Thyroid gland (tissue), 4 donors: ENCODE data around the gene OTUD7B. TPM values are rescaled to one million over a fixed set of nuclear protein-coding genes. Genes with fewer than 3 reads are reported as not detected.
A peak's percentile ranks its signal among the peaks of the same experiment; 100 is the strongest.

Experiments
- DNase-seq, 2 donors: peaks; one replicate each; pipeline ENCODE4 v3.0.0-alpha.2; 2019
- H3K27ac ChIP-seq, 3 donors: fragments of 200-600 bp; sonication (generic); 1 replicate in 2 of 3; 2 replicates in 1 of 3; pipeline ENCODE4 v1.5.1; 2016 to 2019; ENCODE audit warnings: mild to moderate bottlenecking in 1 of 3, moderate library complexity in 1 of 3
- H3K27me3 ChIP-seq: fragments of 200-600 bp; sonication (generic); one replicate; pipeline ENCODE4 v1.5.1; 2019
- H3K36me3 ChIP-seq, 2 donors: fragments of 200-600 bp; sonication (generic); one replicate each; pipeline ENCODE4 v1.5.1; 2016 to 2019
- H3K4me1 ChIP-seq, 2 donors: fragments of 200-600 bp; sonication (generic); one replicate each; pipeline ENCODE4 v1.5.1; 2017 to 2019
- H3K4me3 ChIP-seq, 3 donors: fragments of 200-600 bp; sonication (generic); replicated peaks in 1 of 3; 1 replicate in 2 of 3; 2 replicates in 1 of 3; pipeline ENCODE4 v1.5.1; 2016; ENCODE audit warnings: mild to moderate bottlenecking in 1 of 3
- H3K9me3 ChIP-seq: fragments of 200-600 bp; sonication (generic); one replicate; pipeline ENCODE4 v1.5.1; 2017
- CTCF ChIP-seq, 6 experiments: fragments of 200-600 bp in 3 of 6; fragments of 450-650 bp in 3 of 6; sonication (generic) in 3 of 6; IDR thresholded peaks; one replicate each; pipeline ENCODE4 v1.5.1; 2016 to 2019; ENCODE audit warnings: antibody characterized with exemption in 6 of 6, mild to moderate bottlenecking in 2 of 6, inconsistent platforms in 1 of 6, moderate library complexity in 1 of 6
- POLR2A ChIP-seq, 2 donors: fragments of 450-650 bp; IDR thresholded peaks; one replicate each; pipeline ENCODE4 v1.6.1; 2017; ENCODE audit warnings: antibody characterized with exemption in 2 of 2, mild to moderate bottlenecking in 2 of 2, moderate library complexity in 1 of 2
- WGBS, 2 donors: methylation state at CpG; one replicate each; pipeline ENCODE4 v1.1.5; 2017; 5-methylcytosine and 5-hydroxymethylcytosine counted together
- intact Hi-C: fragments of 100-400 bp; cut with DNase I; formaldehyde crosslinking; loops from one replicate; pipeline ENCODE4 v1.15.1; 2023
- total RNA-seq, 4 donors: library from RNA; depleted of rRNA; stranded (reverse); fragments of >200 nt; gene quantifications; one replicate each; pipeline ENCODE4 v1.2.3, GENCODE V29; 2016

OTUD7B gene
- total RNA-seq, 4 donors from 2014 or later, result 15.9 to 39.2 (median 23.2) TPM

GRCh38 chr1:149997585-149998262, 12.8 kb downstream of the OTUD7B start:
- H3K9me3 ChIP-seq, result no peaks in the 10 kb centered on the region
- intact Hi-C loops, result no loop called here
- no peaks in the 10 kb centered on the region for H3K27me3 ChIP-seq
- DNase-seq, result no peak
- no peak overlapping the region for H3K4me3 ChIP-seq
- WGBS, 2 donors, result 84 to 90% methylated on average over 6 of the region's 6 CpGs
- TF ChIP-seq CTCF (IDR thresholded peaks at IDR 0.05) (no peak), POLR2A (IDR thresholded peaks at IDR 0.05) (no peak)
- peak overlapping the region in 2 of 3 donors; percentile 78 to 84 for H3K27ac ChIP-seq
- no peaks in the 10 kb centered on the region for H3K36me3 ChIP-seq
- H3K4me1 ChIP-seq, result peaks cover 88 to 92% of the 10 kb centered on the region in 2 donors

- H3K4me3 ChIP-seq, result no peak overlapping the region
- no peaks in the 10 kb centered on the region for H3K9me3 ChIP-seq
- intact Hi-C loops, result no loop called here
- WGBS, 2 donors, result 23 to 24% methylated on average over 2 of the region's 2 CpGs
- peak overlapping the region; percentile 69 to 84 (median 78) for H3K27ac ChIP-seq
- peak; percentile 46 to 51 for DNase-seq
- TF ChIP-seq CTCF (IDR thresholded peaks at IDR 0.05) (no peak), POLR2A (IDR thresholded peaks at IDR 0.05) (peak in 1 of 2 donors; percentile 53)
- peaks cover 70 to 76% of the 10 kb centered on the region in 2 donors for H3K4me1 ChIP-seq
- H3K36me3 ChIP-seq, result no peaks in the 10 kb centered on the region
- H3K27me3 ChIP-seq, result no peaks in the 10 kb centered on the region
Measured at GRCh38 chr1:149995927-149996326, 14.6 kb downstream of the OTUD7B start.

GRCh38 chr1:149993764-149994163, 16.8 kb downstream of the OTUD7B start:
- H3K9me3 ChIP-seq, result no peaks in the 10 kb centered on the region
- TF ChIP-seq CTCF (IDR thresholded peaks at IDR 0.05) (no peak), POLR2A (IDR thresholded peaks at IDR 0.05) (no peak)
- no peaks in the 10 kb centered on the region for H3K36me3 ChIP-seq
- H3K27me3 ChIP-seq, result no peaks in the 10 kb centered on the region
- no peak overlapping the region for H3K4me3 ChIP-seq
- intact Hi-C loops, result no loop called here
- DNase-seq, result no peak
- H3K27ac ChIP-seq, result no peak overlapping the region
- peaks cover 54 to 58% of the 10 kb centered on the region in 2 donors for H3K4me1 ChIP-seq

GRCh38 chr1:149993181-149993580, 17.3 kb downstream of the OTUD7B start:
- TF ChIP-seq POLR2A (IDR thresholded peaks at IDR 0.05) (no peak), CTCF (IDR thresholded peaks at IDR 0.05) (no peak)
- intact Hi-C loops, result no loop called here
- H3K4me1 ChIP-seq, result peaks cover 54 to 58% of the 10 kb centered on the region in 2 donors
- no peak overlapping the region for H3K27ac ChIP-seq
- H3K36me3 ChIP-seq, result no peaks in the 10 kb centered on the region
- H3K4me3 ChIP-seq, result no peak overlapping the region
- 73 to 79% methylated on average over 1 of the region's 1 CpG for WGBS, 2 donors
- no peaks in the 10 kb centered on the region for H3K9me3 ChIP-seq
- no peak for DNase-seq
- H3K27me3 ChIP-seq, result no peaks in the 10 kb centered on the region

- no peaks in the 10 kb centered on the region for H3K36me3 ChIP-seq
- H3K27me3 ChIP-seq, result no peaks in the 10 kb centered on the region
- WGBS, 2 donors, result 96 to 100% methylated on average over 1 of the region's 1 CpG
- peak overlapping the region in 2 of 3 donors; percentile 1 to 37 for H3K27ac ChIP-seq
- TF ChIP-seq POLR2A (IDR thresholded peaks at IDR 0.05), result no peak
- no peak for TF ChIP-seq CTCF (IDR thresholded peaks at IDR 0.05)
- DNase-seq, result no peak
- no peak overlapping the region for H3K4me3 ChIP-seq
- H3K9me3 ChIP-seq, result no peaks in the 10 kb centered on the region
- H3K4me1 ChIP-seq, result peaks cover 17 to 36% of the 10 kb centered on the region in 2 donors
- intact Hi-C loops, result no loop called here
Measured at GRCh38 chr1:149987297-149987595, 23.3 kb downstream of the OTUD7B start.
